Ramos (cell line): Measurements from ENCODE around the gene LIMS2.

Experiments
- in situ Hi-C: fragments of 300-500 bp; cut with MboI; formaldehyde crosslinking; loops from one replicate; pipeline ENCODE4 v1.14.3; 2022; ENCODE audit warnings: low sequenced_read_pairs; ENCODE audit not compliant: unreplicated experiment

Gene LIMS2

GRCh38 chr2:127625572-127625951, 49.8 kb downstream of the LIMS2 start:
- in situ Hi-C loops: no loop called here

DNA sequence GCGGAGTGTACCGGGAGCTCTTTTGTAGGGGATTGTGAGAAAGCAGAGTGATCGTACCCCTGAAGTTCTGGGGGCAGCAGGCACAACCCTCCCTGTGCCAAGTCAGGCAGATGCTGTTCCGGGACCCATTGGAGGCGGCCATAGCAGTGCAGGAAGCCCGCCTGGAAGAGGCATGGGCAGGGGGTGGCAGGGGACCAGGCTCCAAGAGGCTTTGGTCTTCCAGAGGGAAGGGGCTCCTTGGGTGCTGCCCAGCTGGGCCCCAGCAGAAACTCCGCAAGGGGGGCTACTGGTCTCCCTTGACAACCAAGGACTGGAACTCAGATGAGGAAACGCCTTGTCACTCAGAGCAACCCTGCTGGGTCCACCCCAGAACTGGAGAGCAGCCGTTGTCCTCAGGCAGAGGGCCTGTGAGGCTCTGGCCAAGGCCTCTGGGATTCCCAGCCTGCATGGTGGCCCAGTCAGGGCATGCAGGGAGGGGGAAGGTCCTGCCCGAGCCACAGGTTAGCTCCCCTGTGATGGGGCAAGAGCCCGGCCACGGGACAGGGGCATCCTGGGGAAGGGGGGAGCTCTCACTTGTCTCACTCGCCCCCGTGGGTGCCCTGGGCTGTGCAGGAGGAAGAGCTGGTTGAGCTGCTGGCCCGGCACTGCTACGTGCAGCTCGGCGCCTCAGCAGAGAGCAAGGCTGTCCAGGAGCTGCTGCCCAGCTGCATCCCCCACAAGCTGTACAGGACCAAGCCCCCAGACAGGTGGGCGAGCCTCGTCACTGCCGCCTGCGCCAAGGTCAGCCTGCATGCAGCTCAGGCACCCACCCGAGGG, 50.4 kb downstream of the LIMS2 start:
- in situ Hi-C loops: no loop called here

GRCh38 chr2:127624320-127624755, 51.0 kb downstream of the LIMS2 start:
- in situ Hi-C loops: no loop called here

GRCh38 chr2:127623388-127624319, 51.7 kb downstream of the LIMS2 start:
- in situ Hi-C loops: no loop called here

GRCh38 chr2:127622561-127623387, 52.6 kb downstream of the LIMS2 start:
- in situ Hi-C loops: no loop called here

DNA sequence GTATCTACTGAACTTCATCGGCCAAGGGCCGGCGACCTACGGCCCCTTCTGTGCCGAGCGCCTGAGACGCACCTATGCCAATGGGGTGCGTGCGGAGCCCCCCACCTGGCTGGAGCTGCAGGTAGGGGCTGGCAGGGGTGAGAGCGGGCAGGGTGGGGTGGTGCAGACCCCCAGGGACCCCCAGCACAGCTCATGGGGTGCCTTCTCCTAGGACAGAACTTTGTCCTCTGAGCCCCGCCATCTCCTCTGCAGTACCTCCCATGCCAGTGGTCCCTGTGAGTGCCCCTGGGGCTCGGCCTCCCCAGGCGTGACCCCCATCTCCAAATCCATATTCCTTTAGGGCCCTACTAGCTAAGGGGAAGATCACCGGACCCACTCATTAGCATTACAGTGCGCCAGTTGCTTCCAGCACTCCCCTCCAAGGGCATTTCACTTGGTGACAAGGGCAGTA, 53.3 kb downstream of the LIMS2 start:
- in situ Hi-C loops: no loop called here

GRCh38 chr2:127620866-127621265, 54.5 kb downstream of the LIMS2 start:
- in situ Hi-C loops: no loop called here

- in situ Hi-C loops: no loop called here
Measured at GRCh38 chr2:127619877-127620705, 55.2 kb downstream of the LIMS2 start.

GRCh38 chr2:127619203-127619590, 56.1 kb downstream of the LIMS2 start:
- in situ Hi-C loops: no loop called here

- in situ Hi-C loops: no loop called here
Measured at GRCh38 chr2:127618551-127619202, 56.7 kb downstream of the LIMS2 start.

DNA sequence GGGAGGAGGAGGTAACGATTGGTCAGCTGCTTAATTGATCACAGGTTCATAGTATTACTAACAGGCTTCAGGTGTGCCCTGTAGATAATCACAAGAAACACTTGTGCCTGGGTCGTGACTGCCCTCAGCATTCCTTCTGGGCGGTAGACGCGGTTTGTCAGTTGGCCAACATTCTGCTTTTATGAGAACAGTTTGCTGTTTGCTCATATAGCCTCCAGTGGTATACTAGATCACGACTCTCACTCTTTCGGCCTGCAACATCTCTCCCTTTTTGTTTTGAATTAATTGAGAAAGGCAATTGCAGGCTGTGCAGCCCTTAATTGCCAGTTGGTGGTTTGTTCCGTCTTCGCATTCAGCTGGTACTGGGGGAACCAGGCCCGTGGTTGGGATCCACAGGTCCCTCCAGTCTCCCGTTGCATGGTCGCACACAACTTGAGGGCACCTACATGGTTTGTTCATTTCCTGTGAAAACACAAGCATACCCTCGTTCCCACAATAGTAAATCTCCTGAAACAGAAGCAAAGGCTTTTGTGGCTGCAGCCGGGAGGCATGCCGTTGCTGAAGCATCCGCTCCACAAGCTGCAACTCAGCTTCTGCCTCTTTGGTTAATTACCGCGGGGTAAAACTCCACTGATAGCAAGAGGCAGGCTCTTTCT, 59.7 kb downstream of the LIMS2 start:
- in situ Hi-C loops: no loop called here

GRCh38 chr2:127614731-127615130, 60.6 kb downstream of the LIMS2 start:
- in situ Hi-C loops: no loop called here

DNA sequence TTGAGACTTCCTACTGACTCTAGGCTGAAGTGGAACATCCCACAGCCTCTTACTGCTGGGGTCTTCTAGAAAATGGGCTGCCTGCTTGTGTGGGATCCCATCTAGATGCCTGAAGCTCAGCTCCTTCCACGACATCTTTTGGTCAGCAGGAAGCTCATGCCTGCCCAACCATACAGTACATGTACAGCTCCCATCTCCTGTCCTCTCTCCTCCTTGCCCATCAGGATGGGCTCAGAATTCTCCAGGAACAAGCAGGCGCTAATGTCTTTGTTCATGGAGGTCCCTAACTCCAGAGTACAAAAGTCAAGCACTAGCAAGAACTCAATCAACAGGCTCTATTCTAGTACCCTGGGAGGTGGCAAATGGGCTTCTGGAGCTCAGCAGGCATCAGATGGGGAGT, 61.1 kb downstream of the LIMS2 start:
- in situ Hi-C loops: no loop called here

GRCh38 chr2:127612111-127612822, 63.1 kb downstream of the LIMS2 start:
- in situ Hi-C loops: no loop called here

- in situ Hi-C loops: no loop called here
Measured at GRCh38 chr2:127611076-127611925, 64.0 kb downstream of the LIMS2 start.

DNA sequence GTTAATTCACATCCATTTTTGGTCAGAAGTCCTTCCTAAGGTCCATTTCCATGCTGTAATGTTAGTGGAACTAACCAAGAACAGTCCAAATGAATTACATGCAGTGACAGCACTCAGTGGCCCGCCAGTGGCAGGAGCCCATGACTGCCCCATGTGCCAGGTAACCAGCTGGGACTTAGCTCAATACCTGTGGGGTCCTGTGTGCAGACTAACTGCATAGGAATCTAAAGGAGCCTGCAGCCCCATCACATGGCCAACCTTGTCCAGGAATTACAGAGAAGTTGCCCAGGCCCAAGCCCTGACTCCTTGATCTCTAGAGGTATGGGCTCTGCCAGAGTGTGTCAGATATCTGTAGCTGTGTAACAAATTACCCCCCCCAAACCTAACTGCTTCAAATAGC, 64.8 kb downstream of the LIMS2 start:
- in situ Hi-C loops: no loop called here

- in situ Hi-C loops: no loop called here
Measured at GRCh38 chr2:127609818-127610217, 65.5 kb downstream of the LIMS2 start.
